ENCODE results near the gene PHF10. TPM values are rescaled to one million over a fixed set of nuclear protein-coding genes. Genes with fewer than 3 reads are reported as not detected.
A peak's percentile ranks its signal among the peaks of the same experiment; 100 is the strongest.

Gene PHF10
- polyA plus RNA-seq, 1 of the 3 experiments (the other 2 are of a cell fraction) = 23.5 TPM

GRCh38 chr6:169654598-169655391 lies 69.5 kb downstream of the PHF10 start:
- 79% methylated on average over 42 of the region's 46 CpGs for WGBS (ENCODE audit: low lambda C conversion rate)
- Histone ChIP-seq H3K9me3 (no peaks in the 10 kb centered on the region), H3K27ac (ENCODE audit: low read depth in 2 of 2, low read length in 1 of 2) (no peak overlapping the region), H3K4me3 (ENCODE audit: low read depth in 2 of 2, low read length in 1 of 2) (peak overlapping the region; percentile 24 to 35; a peak in 3 of 4 replicates), H3K9me2 (no peaks in the 10 kb centered on the region), H3K27me3 (ENCODE audit: insufficient read depth) (no peaks in the 10 kb centered on the region), H3K36me3 (replicated peaks in 1 of 2; ENCODE audit: control insufficient read depth in 1 of 2, insufficient read depth in 2 of 2, low read length in 1 of 2) (peaks cover 0 to 29% of the 10 kb centered on the region in 2 experiments), H2AFZ (ENCODE audit: low read depth) (no peak overlapping the region), H3F3A (replicated peaks; ENCODE audit: insufficient read depth) (no peaks in the 10 kb centered on the region), H3K9ac (no peak overlapping the region), H3K4me1 (ENCODE audit: control insufficient read depth in 1 of 2, insufficient read depth in 2 of 2, low read depth in 1 of 2, low read length in 1 of 2) (no peaks in the 10 kb centered on the region), H3K4me2 (peak overlapping the region; percentile 44; the same call in 1 of the 2 replicates), H3K79me2 (ENCODE audit: insufficient read depth) (no peaks in the 10 kb centered on the region), H4K20me1 (ENCODE audit: insufficient read depth) (no peaks in the 10 kb centered on the region)
- CTCF ChIA-PET = interaction anchor here (0.6 kb wide), 1 partner anchor 280 kb away, joined by 3 read pairs; no protein-coding TSS in a partner anchor
- DNase-seq = peak; percentile 68
- TF ChIP-seq MAX (IDR thresholded peaks at IDR 0.05; ENCODE audit: low read depth) = no peak
- TF ChIP-seq TEAD4 (IDR thresholded peaks at IDR 0.05; ENCODE audit: borderline replicate concordance, insufficient read depth) = no peak
- TF ChIP-seq GABPA (IDR thresholded peaks at IDR 0.05; ENCODE audit: low read depth) = no peak
- TF ChIP-seq RAD21 (IDR thresholded peaks at IDR 0.05; ENCODE audit: low read length) = peak; percentile 27; the same call in 1 of the 2 replicates
- no peak for TF ChIP-seq REST (IDR thresholded peaks at IDR 0.05; ENCODE audit: low read depth, low read length)
- no peak for TF ChIP-seq USF2 (IDR thresholded peaks at IDR 0.05; ENCODE audit: borderline replicate concordance, low read depth, low read length)
- no peak for TF ChIP-seq EP300 (IDR thresholded peaks at IDR 0.05; ENCODE audit: borderline replicate concordance in 1 of 2, low read depth in 1 of 2, low read length in 1 of 2)
- no peak for TF ChIP-seq YY1 (IDR thresholded peaks at IDR 0.05; ENCODE audit: low read depth)
- TF ChIP-seq CTCF (IDR thresholded peaks at IDR 0.05) = peak; percentile 24; the same call in 1 of the 2 replicates
- POLR2A ChIA-PET = no interaction called here

Other genes starting within 250 kb of the PHF10 start
- 55.6 and 58.6 TPM in 2 replicates for gene WDR27, start 22.5 kb downstream of the PHF10 start, polyA plus RNA-seq (2012; rRNA removed)
- gene C6orf120, start 22.4 kb downstream of the PHF10 start, polyA plus RNA-seq (2012; rRNA removed) = 10.1 and 12.7 TPM in 2 replicates
- 0.81 and 1.3 TPM in 2 replicates for gene DYNLT2, start 27.1 kb upstream of the PHF10 start, polyA plus RNA-seq (2012; rRNA removed)
- gene ERMARD, start 27.1 kb upstream of the PHF10 start, polyA plus RNA-seq (2012; rRNA removed) = 43.2 and 51.3 TPM in 2 replicates

All from SK-N-SH (cell line).